ENCODE data around the gene ADIPOR2.
A peak's percentile ranks its signal among the peaks of the same experiment; 100 is the strongest.

ADIPOR2 gene

GRCh38 chr12:1656902-1657301 lies 34.0 kb upstream of the ADIPOR2 start:
- Histone ChIP-seq H3K27me3 (ENCODE audit: control insufficient read depth in 1 of 2, insufficient read depth in 1 of 2, low read length in 2 of 2) (no peaks in the 10 kb centered on the region), H3K4me1 (ENCODE audit: control insufficient read depth, insufficient read depth, low read depth, low read length) (peaks cover 2% of the 10 kb centered on the region), H4K91ac (ENCODE audit: low read length) (no peak overlapping the region), H4K8ac (ENCODE audit: low read length) (no peak overlapping the region), H2BK15ac (ENCODE audit: low read depth, poor library complexity, severe bottlenecking) (no peak overlapping the region), H3K36me3 (ENCODE audit: control insufficient read depth in 1 of 2, insufficient read depth in 2 of 2, low read depth in 1 of 2, low read length in 2 of 2) (peaks cover 2 to 4% of the 10 kb centered on the region in 2 experiments), H3K4me3 (ENCODE audit: insufficient read depth in 1 of 2, low read depth in 1 of 2, low read length in 2 of 2) (no peak overlapping the region), H3K9me3 (ENCODE audit: control insufficient read depth, low read length) (no peaks in the 10 kb centered on the region), H2BK12ac (ENCODE audit: low read length in 2 of 2) (no peak overlapping the region), H3K4me2 (ENCODE audit: low read length, poor library complexity, severe bottlenecking) (peak overlapping the region; percentile 30), H3K79me1 (replicated peaks; ENCODE audit: low read length, poor library complexity, severe bottlenecking) (no peaks in the 10 kb centered on the region), H3K23ac (ENCODE audit: low read length in 2 of 2) (no peak overlapping the region), H2BK120ac (ENCODE audit: low read depth, low read length) (no peak overlapping the region), H2AK5ac (ENCODE audit: low read length, severe bottlenecking) (no peak overlapping the region), H3K27ac (ENCODE audit: low read length, poor library complexity, severe bottlenecking) (no peak overlapping the region), H3K9ac (ENCODE audit: low read length) (no peak overlapping the region), H2BK5ac (ENCODE audit: low read depth, low read length, poor library complexity, severe bottlenecking) (no peak overlapping the region), H3K14ac (ENCODE audit: low read length in 2 of 2) (no peak overlapping the region), H3K4ac (ENCODE audit: low read depth in 1 of 2, low read length in 2 of 2) (no peak overlapping the region), H3K18ac (ENCODE audit: low read depth in 1 of 2, low read length in 2 of 2) (no peak overlapping the region), H2AFZ (ENCODE audit: low read depth, low read length) (no peak overlapping the region)
- WGBS: 87% methylated on average over 12 of the region's 12 CpGs
- no peak for DNase-seq

- WGBS: 59% methylated on average over 1 of the region's 1 CpG
- no peak overlapping the region for H4K8ac ChIP-seq (ENCODE audit: low read length)
- H3K27ac ChIP-seq (ENCODE audit: low read length, poor library complexity, severe bottlenecking): no peak overlapping the region
- no peak overlapping the region for H3K14ac ChIP-seq (ENCODE audit: low read length in 2 of 2)
- peaks cover 0 to 4% of the 10 kb centered on the region in 2 experiments for H3K36me3 ChIP-seq (ENCODE audit: control insufficient read depth in 1 of 2, insufficient read depth in 2 of 2, low read depth in 1 of 2, low read length in 2 of 2)
- H3K4me2 ChIP-seq (ENCODE audit: low read length, poor library complexity, severe bottlenecking): no peak overlapping the region
- H3K18ac ChIP-seq (ENCODE audit: low read depth in 1 of 2, low read length in 2 of 2): no peak overlapping the region
- H2BK5ac ChIP-seq (ENCODE audit: low read depth, low read length, poor library complexity, severe bottlenecking): no peak overlapping the region
- H3K9ac ChIP-seq (ENCODE audit: low read length): no peak overlapping the region
- no peak overlapping the region for H3K4me3 ChIP-seq (ENCODE audit: insufficient read depth in 1 of 2, low read depth in 1 of 2, low read length in 2 of 2)
- H4K91ac ChIP-seq (ENCODE audit: low read length): no peak overlapping the region
- H3K4me1 ChIP-seq (ENCODE audit: control insufficient read depth, insufficient read depth, low read depth, low read length): peaks cover 4% of the 10 kb centered on the region
- H3K4ac ChIP-seq (ENCODE audit: low read depth in 1 of 2, low read length in 2 of 2): no peak overlapping the region
- no peaks in the 10 kb centered on the region for H3K79me1 ChIP-seq (replicated peaks; ENCODE audit: low read length, poor library complexity, severe bottlenecking)
- H3K27me3 ChIP-seq (ENCODE audit: control insufficient read depth in 1 of 2, insufficient read depth in 1 of 2, low read length in 2 of 2): no peaks in the 10 kb centered on the region
- no peak overlapping the region for H2AK5ac ChIP-seq (ENCODE audit: low read length, severe bottlenecking)
- peak; percentile 34 for DNase-seq
- H2BK15ac ChIP-seq (ENCODE audit: low read depth, poor library complexity, severe bottlenecking): no peak overlapping the region
- no peak overlapping the region for H2BK120ac ChIP-seq (ENCODE audit: low read depth, low read length)
- H3K23ac ChIP-seq (ENCODE audit: low read length in 2 of 2): no peak overlapping the region
- H2BK12ac ChIP-seq (ENCODE audit: low read length in 2 of 2): no peak overlapping the region
- H2AFZ ChIP-seq (ENCODE audit: low read depth, low read length): no peak overlapping the region
- no peaks in the 10 kb centered on the region for H3K9me3 ChIP-seq (ENCODE audit: control insufficient read depth, low read length)
These were observed 33.2 kb upstream of the ADIPOR2 start for GRCh38 chr12:1657688-1658087.

DNA sequence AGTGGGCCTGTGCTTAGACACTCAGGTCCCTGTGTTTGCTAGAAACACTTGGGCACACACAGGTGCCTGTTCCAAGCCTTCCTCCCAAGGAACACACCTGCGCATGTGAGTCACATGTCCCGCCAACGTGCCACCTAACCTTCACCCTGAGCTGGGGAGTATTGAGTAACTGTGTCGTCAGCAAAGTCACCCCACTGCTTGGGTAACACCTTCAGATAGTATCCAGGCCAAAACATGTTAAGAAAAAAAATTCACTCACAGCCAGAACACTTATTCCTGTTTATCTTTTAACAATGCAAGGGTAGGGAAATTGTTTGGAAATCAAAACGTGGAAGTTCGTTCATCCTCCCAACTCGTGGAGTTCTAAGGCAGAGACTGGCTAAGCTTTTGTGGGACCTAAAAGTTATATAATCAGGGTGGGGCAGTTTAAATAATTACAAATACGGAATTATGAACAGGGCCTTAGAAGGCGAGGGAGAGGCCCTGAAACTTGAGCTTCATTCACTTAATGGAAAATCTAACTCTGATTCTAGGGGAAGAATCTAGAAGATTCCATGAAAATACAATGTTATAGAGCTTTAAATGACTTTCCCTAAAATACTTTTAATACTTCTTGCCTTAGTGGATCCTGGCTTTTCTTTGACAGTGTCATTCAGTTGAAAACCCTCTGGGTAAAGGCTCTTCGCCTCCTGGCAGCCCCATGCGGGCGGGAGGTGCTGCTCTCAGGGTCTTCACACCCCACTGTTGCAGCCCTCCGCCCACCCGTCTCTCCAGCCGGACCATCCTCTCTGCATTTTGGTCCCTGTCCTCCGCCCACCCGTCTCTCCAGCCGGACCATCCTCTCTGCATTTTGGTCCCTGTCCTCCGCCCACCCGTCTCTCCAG lies 30.3 kb upstream of the ADIPOR2 start:
- no peak overlapping the region for H2BK120ac ChIP-seq (ENCODE audit: low read depth, low read length)
- H2BK12ac ChIP-seq (ENCODE audit: low read length in 2 of 2): peak overlapping the region in 1 of 2 experiments; percentile 37
- H2BK5ac ChIP-seq (ENCODE audit: low read depth, low read length, poor library complexity, severe bottlenecking): no peak overlapping the region
- H3K9me3 ChIP-seq (ENCODE audit: control insufficient read depth, low read length): no peaks in the 10 kb centered on the region
- no peak overlapping the region for H3K9ac ChIP-seq (ENCODE audit: low read length)
- H4K91ac ChIP-seq (ENCODE audit: low read length): no peak overlapping the region
- 61% methylated on average over 10 of the region's 20 CpGs for WGBS
- H3K4me2 ChIP-seq (ENCODE audit: low read length, poor library complexity, severe bottlenecking): no peak overlapping the region
- no peak overlapping the region for H3K4me3 ChIP-seq (ENCODE audit: insufficient read depth in 1 of 2, low read depth in 1 of 2, low read length in 2 of 2)
- peaks cover 6% of the 10 kb centered on the region for H3K4me1 ChIP-seq (ENCODE audit: control insufficient read depth, insufficient read depth, low read depth, low read length)
- H3K23ac ChIP-seq (ENCODE audit: low read length in 2 of 2): no peak overlapping the region
- H3K36me3 ChIP-seq (ENCODE audit: control insufficient read depth in 1 of 2, insufficient read depth in 2 of 2, low read depth in 1 of 2, low read length in 2 of 2): peaks cover 0 to under 1% of the 10 kb centered on the region in 2 experiments
- H3K14ac ChIP-seq (ENCODE audit: low read length in 2 of 2): no peak overlapping the region
- no peaks in the 10 kb centered on the region for H3K27me3 ChIP-seq (ENCODE audit: control insufficient read depth in 1 of 2, insufficient read depth in 1 of 2, low read length in 2 of 2)
- no peak overlapping the region for H2AFZ ChIP-seq (ENCODE audit: low read depth, low read length)
- no peak overlapping the region for H4K8ac ChIP-seq (ENCODE audit: low read length)
- peak overlapping the region; percentile 41 for H2AK5ac ChIP-seq (ENCODE audit: low read length, severe bottlenecking)
- DNase-seq: peak; percentile 32
- no peak overlapping the region for H3K27ac ChIP-seq (ENCODE audit: low read length, poor library complexity, severe bottlenecking)
- no peak overlapping the region for H3K4ac ChIP-seq (ENCODE audit: low read depth in 1 of 2, low read length in 2 of 2)
- no peak overlapping the region for H3K18ac ChIP-seq (ENCODE audit: low read depth in 1 of 2, low read length in 2 of 2)
- no peaks in the 10 kb centered on the region for H3K79me1 ChIP-seq (replicated peaks; ENCODE audit: low read length, poor library complexity, severe bottlenecking)
- H2BK15ac ChIP-seq (ENCODE audit: low read depth, poor library complexity, severe bottlenecking): no peak overlapping the region

DNA sequence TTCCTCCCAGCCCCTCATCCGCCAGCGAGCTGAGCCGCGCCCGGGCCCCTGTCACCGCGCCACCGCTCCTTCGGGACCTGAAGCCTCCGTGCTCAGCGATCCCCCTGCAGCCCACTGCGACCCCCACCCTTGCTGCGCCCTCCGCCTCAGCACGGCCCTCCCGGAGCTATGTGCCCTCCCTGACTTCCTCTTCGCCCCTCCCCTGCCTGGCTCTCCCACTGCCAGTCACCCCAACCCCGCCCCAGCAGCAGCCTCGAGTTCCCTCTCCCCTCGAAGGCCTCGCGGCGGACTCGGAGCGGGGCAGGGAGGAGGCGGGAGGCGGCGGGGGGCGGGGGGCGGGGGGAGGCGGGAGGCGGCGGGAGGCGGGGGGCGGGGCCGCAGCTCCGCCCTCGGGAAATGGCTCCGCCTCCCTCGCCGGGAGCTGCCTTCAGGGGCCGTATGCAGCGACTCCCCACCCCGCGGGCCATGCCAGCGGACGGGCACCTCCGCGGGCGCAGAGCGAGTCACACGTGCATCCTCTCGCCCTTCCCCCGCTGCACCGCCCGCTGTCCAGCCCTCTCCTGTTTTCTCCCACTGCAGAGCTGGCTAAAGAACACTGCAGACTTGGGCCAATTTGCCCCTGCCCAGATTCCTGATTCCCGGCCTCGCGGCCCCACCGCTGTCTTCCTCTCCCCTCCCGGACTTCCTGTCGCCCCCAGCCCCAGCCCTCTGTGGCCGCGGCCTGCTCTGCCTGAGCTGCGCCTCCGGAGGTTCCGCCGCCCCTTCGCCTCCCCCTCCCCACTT lies 29.1 kb upstream of the ADIPOR2 start:
- H2BK5ac ChIP-seq (ENCODE audit: low read depth, low read length, poor library complexity, severe bottlenecking): peak overlapping the region; percentile 53
- peaks cover 6% of the 10 kb centered on the region for H3K4me1 ChIP-seq (ENCODE audit: control insufficient read depth, insufficient read depth, low read depth, low read length)
- H3K9ac ChIP-seq (ENCODE audit: low read length): no peak overlapping the region
- peak overlapping the region; percentile 89 for H3K4me2 ChIP-seq (ENCODE audit: low read length, poor library complexity, severe bottlenecking)
- WGBS: under 1% methylated on average over 38 of the region's 69 CpGs
- H3K27ac ChIP-seq (ENCODE audit: low read length, poor library complexity, severe bottlenecking): peak overlapping the region; percentile 39
- H3K4me3 ChIP-seq (ENCODE audit: insufficient read depth in 1 of 2, low read depth in 1 of 2, low read length in 2 of 2): peak overlapping the region; percentile 58 to 73
- H4K91ac ChIP-seq (ENCODE audit: low read length): peak overlapping the region; percentile 94
- peak overlapping the region; percentile 73 for H2BK120ac ChIP-seq (ENCODE audit: low read depth, low read length)
- H3K79me1 ChIP-seq (replicated peaks; ENCODE audit: low read length, poor library complexity, severe bottlenecking): no peaks in the 10 kb centered on the region
- peak overlapping the region; percentile 83 for H2BK15ac ChIP-seq (ENCODE audit: low read depth, poor library complexity, severe bottlenecking)
- peak overlapping the region in 1 of 2 experiments; percentile 38 for H3K4ac ChIP-seq (ENCODE audit: low read depth in 1 of 2, low read length in 2 of 2)
- H3K23ac ChIP-seq (ENCODE audit: low read length in 2 of 2): no peak overlapping the region
- peak overlapping the region; percentile 67 to 83 for H3K18ac ChIP-seq (ENCODE audit: low read depth in 1 of 2, low read length in 2 of 2)
- H3K27me3 ChIP-seq (ENCODE audit: control insufficient read depth in 1 of 2, insufficient read depth in 1 of 2, low read length in 2 of 2): no peaks in the 10 kb centered on the region
- peak overlapping the region in 1 of 2 experiments; percentile 27 for H2BK12ac ChIP-seq (ENCODE audit: low read length in 2 of 2)
- no peaks in the 10 kb centered on the region for H3K9me3 ChIP-seq (ENCODE audit: control insufficient read depth, low read length)
- H4K8ac ChIP-seq (ENCODE audit: low read length): peak overlapping the region; percentile 90
- H2AFZ ChIP-seq (ENCODE audit: low read depth, low read length): peak overlapping the region; percentile 8
- DNase-seq: peak; percentile 93
- no peaks in the 10 kb centered on the region for H3K36me3 ChIP-seq (ENCODE audit: control insufficient read depth in 1 of 2, insufficient read depth in 2 of 2, low read depth in 1 of 2, low read length in 2 of 2)
- no peak overlapping the region for H3K14ac ChIP-seq (ENCODE audit: low read length in 2 of 2)
- H2AK5ac ChIP-seq (ENCODE audit: low read length, severe bottlenecking): no peak overlapping the region

All from mesenchymal stem cell (in vitro differentiated cells and primary cell).